ENCODE measurements around the gene ADGRG6.
"Not testable (repeated sequence)": the region's sequence is repeated elsewhere in the genome, so short reads cannot be mapped to it uniquely, and the experiment has no call there.

ADGRG6 gene

DNA sequence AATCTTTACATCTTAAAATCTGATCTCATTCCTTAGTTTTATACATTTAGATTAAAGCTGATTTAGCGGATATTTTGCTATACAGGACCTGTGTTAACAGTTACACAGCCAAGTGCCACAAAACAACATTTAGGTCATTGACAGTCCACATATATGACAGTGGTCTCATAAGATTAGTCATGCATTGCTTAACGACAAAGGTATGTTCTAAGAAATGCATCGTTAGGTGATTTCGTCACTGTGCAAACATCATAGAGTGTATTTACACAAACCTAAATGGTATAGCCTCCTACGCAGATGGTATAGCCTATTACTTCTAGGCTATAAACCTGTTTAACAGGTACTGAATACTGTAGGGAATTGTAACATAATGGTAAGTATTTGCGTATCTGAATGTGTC, 21.6 kb downstream of the ADGRG6 start:
- DNase-seq = no peak

DNA sequence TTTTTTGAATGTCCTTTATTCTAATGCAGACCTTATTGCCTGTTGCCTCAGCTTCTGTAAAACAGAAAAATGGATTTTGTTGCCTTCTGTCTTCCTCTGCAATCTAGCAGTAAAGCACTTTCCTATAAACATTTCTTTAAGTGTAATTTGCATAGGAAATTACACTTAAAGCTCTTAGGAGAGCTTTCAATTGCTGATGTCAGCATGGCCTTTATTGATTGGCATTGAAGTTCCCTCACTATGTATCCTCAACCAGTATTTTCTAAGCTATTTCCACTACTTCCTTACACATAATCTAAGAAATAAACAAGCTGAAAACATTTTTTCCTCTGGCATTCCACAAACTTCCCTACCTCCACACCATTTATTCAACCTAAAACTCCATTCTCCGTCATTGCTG, 22.3 kb downstream of the ADGRG6 start:
- no peak for DNase-seq

DNA sequence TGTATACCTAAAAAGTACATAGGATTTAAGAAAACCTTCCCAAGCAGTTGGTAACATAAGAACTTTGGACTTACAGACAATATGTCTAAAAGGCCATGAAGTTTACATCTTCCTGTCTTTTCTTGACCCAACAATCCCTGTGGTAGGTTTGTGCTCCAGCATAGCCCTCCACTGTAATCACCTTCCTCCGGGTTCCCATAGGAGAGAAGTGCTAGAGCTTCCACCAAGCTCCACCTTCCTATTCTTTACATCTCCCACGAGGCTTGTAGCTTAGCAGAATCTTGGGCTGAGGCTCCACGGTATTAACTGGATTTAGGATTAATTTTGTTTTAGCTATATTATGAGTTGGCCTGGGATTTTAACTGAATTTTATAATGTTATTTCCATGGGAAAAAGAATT, 23.3 kb downstream of the ADGRG6 start:
- no peak for DNase-seq

DNA sequence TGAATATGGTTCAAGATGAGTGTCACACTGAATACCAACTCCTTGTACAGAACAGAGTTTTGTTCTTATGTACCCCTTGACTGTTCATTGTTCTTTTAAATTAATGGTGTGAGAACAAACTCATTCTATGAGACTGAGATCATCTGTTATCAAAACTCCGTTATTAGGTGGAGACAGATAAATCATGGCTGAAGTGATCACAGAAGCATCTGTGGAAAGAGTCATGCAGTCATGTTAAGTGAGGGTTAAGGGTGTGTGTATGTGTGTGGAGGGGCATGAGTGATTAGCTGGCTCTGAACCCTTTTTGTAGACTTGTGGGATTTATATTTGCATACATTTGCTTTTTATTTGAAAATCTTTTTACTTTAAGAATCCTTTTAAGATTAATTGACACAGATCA, 24.7 kb downstream of the ADGRG6 start:
- no peak for DNase-seq

DNA sequence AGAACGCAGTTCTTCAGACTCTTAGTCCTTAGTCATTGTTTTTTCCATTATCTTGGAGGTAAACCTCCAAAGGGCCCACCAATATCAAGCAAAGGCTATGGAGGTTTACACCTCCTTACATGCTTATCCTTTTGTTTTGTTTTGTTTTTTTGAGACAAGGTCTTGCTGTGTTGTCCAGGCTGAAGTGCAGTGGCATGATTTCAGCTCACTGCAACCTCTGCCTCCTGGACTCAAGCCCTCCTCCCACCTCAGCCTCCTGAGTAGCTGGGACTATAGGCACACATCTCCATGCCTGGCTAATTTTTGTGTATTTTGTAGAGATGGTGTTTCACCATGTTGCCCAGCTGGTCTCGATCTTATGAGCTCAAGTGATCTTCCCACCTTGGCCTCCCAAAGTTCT, 26.3 kb downstream of the ADGRG6 start:
- DNase-seq = no peak

DNA sequence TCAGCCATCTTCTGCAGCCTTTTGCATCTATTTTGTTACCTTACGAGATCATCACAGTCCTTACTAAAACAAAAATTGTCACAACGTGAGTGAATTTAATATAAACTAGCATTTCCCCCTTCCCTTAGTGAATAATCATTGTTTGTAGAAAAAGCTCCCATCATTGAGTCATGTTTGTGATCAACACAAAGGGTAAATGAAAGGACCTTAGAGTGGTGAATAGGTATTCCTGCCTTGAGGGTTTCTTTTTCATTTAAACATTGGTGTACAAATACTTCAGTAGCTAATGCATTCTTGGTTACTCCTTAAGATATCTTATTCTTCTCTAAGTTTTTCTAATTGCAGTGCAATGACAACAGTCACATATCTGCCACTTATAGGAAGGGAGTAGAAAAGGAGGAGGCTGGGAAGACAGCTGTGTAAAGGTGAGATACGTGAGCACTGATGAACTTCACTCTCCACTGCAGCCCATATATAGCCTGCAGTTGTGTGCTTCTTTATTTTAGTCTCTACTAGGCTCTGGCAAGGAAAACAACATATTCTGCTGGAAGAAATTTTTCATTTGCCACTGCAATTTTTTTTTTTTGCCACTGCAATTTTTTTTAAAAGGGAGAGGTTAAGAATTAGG, 27.8 kb downstream of the ADGRG6 start:
- no peak for DNase-seq

DNA sequence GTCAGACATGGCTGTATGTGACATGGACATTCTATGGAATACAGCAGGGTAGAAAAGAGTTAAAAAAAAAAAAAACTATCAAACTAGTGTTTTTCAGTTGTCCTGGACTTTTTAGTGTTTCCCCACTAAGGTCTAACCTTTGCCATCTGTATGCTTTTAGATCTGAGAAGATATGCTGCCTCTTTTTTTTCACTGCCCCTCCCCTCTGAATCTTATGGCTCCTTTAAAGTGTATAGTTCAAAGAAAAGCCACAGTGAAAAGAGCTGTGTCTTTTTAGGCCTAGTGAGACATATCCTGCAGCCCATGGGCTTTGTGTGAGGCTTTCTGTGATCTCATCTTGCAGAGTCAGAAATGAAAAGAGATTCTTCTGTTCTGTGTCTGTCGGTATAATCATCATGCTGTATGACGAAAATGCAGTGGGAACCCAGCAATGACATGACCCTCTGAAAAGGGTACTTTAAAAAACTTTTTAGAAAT, 29.3 kb downstream of the ADGRG6 start:
- DNase-seq = no peak

DNA sequence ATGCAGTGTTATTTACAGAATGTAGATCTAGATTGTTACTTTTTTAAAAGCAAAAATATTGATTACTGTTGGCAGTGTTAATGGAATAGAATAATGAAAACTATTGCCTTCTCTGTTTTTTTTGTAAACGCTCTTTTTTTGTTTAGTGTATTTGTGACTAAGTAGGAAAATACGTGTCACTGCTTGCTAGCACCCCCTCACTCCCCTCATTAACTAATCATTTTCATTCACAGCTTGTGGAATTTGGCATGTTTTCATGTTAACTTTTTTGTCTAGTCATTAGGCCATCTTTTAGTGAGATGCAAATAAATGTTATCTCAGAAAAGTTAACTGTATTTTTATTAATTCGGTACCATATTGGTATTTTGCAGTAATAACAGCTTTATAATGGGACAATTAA, 29.8 kb downstream of the ADGRG6 start:
- DNase-seq = no peak

DNA sequence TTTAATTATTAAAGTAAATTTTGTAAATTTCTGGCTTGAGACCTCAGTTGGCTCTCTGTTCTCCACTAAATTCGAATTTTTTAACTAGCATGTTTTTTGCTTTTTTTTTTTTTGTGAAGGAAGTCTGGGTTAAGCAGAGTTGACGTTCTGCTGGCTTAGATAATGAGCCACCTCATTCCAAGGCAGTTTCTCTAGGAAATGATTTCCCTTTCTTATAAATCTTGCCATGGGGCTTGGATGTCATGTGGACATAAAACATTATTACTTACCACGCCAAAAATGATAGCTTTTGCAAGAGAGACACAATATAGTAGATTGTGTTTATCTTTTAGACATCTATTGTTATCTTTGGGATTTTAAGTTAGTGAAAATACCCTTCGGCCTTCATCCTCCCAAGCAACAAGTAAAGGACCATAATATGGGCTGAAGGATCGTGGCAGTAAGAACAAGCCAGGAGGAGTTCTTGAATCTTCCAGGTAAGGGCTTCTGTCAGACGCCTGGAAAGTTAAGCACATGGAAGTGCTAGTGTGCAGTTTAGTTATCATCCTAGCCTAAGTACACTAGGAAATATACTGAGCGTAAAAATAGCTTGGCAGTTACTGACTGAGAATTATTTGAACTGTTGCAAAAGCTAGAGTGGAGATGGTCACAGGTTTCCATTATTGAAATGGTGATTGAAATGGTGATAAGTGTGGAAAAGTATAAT, 30.7 kb downstream of the ADGRG6 start:
- DNase-seq = no peak

DNA sequence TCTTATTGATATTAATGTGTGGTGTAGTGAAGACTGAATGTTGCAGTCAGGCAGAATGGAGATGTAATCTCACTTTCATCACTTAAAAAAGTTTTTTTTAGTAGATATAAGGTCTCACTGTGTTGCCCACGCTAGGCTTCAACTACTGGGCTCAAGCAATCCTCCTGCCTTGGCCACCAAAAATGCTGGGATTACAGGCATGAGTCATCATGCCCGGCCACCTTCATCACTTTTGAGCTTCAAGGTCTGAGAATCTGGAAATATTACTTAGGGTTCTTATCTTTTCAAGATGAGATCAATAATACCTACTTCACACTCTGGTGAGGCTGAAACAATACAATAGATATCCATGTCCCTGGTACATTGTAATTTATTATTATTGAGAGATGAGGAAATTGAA, 31.6 kb downstream of the ADGRG6 start:
- DNase-seq = no peak

DNA sequence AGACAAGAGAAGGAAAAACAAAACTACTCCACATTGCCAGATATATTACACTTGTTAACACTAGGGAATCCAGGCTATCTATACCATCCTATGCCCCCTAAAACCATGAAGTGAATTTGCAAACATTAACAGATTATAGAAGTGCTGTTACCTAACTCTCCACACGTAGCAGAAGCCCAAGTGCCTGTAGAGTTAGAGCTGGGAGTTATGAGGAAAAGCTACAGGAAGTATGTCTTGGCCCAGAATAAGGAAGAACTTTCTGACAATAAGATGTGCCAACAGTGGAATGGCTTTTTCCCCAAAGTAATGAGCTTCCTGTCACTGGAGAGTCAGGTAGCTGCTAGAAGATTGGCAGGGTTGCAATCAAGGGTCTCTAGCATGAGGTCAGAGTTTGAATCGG, 32.5 kb downstream of the ADGRG6 start:
- no peak for DNase-seq

DNA sequence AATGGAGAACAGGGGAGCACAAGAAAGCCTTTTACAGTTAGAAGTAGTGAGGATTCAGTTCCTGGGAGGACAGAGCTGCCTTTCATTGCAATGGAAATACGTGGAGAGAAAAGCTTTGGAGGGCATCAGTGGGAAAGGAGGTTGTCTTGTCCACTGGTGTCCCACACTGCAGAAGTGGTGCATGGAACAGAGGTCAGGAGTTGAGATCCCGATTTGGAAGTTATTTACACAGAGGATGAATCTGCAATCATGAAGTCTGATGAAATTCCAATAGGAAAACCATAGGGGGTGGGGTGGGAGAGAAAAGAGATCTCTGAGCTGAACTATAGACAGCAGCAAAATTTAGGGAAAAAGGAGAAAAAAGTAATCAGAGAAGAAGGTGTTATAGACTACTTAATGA, 33.6 kb downstream of the ADGRG6 start:
- DNase-seq = no peak

DNA sequence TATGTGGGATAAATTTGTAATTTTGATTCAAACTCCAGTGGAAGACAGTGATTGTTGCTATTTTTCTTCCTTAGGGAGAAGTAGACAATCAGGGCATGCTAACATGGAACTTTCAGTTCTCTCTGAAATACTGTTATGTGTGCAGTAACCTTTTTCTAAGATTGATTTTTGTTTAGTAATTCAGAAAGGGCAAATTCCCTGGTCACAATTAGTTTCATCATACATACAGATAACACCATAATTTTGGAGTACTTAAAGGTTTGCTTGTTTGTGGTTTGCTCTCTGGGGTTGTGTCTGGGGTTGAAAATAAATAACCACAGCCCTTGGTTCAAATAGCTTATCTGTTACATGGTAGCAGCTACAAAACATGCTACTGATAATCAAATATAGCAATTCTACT, 34.4 kb downstream of the ADGRG6 start:
- DNase-seq = no peak

DNA sequence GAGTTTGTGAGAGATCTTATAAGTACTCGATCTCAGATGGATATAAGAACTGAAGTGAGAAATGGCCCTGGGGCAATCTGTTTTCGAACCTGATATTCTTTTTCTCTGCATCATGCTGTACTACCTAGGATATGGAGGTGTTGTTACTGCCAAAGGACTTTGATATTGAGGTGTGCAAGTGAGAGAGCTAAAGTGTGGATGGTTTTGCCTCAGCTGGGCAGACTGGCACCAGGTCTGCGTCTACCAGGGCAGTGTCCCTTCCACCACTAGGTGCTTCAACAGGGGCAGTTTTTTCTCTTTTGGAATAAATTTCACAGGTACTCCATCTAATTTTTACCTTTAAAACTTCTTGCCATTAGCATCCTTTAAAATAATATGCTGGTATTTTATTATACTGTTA, 35.0 kb downstream of the ADGRG6 start:
- DNase-seq = no peak

DNA sequence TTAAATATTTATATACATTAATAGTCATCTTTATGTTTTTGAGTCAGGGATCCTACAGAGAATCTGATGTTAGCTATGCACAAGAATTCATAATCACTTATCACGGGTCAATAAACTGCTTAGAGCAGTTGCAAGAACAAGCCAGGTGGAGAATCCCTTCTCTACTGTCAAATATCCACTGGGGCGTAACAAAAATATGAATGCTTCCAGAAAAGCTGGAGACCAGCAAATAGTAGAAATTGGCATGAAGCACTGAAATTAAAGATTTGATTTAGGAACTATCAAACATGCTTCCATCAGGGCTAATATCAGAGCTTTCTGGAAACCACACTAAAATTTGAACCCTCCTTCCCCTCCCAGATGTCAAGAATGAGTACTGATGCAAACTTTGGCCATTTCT, 37.3 kb downstream of the ADGRG6 start:
- no peak for DNase-seq

DNA sequence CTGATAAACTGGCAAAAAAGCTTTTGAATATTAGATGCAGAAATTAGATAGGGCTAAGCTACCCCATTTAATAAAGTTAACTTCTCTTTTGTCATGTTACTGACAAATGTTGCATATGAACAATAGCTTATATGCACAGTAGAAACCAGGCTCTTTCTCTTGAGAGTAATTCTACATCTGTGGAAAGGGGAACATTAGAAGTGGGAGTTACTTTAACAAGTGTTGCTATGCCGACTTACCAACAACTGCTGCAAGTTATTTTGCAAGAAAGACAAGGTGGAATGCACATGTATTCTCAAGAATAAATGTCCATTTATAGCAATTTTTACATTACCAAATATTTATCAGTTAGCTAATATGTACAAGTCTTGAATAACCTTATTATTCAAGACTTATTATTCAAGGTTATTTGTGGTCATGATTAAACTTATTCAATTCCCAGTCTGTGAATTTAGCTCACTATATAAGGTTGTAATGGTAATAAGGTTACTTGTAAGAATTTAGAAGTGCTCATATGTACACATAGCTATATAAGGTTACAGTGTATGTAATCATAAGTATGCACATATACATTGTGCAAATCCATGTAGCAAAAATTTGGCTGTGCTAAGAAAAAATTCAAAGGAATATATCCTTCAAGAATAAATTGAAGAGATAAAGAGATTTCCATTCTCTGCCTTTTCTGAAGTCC, 38.3 kb downstream of the ADGRG6 start:
- DNase-seq = no peak

DNA sequence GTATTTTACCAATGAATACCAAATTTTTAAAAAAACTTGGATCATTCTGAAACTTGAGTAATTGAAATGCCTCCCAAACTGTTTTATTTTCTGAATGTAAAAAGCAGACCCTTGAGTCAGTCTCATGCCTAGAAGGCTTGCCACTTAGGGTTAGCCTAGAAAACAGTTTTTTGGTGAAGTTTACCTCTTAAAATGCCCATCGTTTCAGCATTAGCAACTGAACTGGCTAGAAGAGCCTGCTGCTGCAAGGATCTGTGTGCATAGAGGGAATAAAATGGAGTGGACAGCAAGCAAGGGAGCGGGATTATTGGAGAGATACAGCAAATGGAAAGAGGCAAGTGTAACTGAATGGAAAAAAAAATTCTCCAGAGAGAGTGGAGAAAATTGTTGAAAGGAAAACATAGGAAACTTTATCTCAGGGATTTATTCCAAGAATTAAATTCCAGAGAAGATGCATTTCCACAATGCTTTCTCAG, 40.1 kb downstream of the ADGRG6 start:
- no peak for DNase-seq

DNA sequence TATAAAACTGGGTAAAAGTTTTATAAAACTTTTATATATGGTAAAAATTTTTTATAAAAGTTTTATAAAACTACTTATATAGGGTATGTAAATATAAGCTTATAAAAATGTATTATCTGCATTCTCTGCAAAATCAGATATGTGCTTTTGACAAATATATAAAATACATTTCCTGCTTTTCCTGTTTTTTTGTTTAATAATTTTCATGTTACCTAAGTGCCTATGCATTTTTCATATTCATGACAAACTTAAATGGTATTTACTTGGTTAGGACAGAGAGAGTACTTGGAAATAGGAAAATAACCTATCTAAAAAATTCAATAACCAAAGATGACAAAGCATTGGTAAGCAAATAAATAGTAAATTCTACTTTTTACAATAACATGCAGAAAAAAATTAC, 41.2 kb downstream of the ADGRG6 start:
- DNase-seq = no peak

DNA sequence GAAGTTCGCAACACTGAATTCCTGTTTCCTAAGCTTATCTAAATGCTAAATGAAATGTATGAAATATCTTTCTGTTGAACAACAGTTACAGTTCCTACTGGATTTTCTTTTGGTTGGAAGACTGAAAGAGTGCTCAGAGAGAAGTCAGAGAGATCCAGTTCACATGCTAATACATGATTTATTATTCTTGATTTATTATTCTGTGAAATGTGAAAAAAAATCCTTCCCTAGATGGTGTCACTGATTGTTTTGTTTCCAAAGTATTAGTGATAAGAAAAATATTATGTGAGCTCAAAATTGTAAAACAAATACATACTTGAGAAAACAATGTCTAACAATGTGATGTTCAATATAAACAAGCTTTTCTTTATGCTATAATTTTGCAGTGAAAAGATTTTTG, 42.1 kb downstream of the ADGRG6 start:
- DNase-seq = no peak

DNA sequence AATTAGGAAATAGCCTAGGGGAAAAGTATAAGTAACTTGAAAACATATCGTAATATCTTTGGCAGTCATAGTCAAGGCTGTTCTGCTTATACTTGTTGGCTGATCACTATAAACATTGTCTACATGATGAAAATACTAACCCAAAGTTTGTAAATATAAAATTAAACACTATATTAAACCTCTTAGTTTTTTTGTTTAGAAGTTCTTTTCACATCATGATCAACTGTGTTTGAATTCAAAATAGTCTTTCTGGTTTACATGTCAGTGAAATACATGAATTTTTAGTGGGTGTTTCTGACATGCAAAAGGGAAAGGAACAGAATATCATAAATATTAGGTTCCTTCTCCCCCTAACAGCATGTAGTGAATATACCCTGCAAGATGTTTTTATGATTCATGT, 43.5 kb downstream of the ADGRG6 start:
- DNase-seq = no peak

DNA sequence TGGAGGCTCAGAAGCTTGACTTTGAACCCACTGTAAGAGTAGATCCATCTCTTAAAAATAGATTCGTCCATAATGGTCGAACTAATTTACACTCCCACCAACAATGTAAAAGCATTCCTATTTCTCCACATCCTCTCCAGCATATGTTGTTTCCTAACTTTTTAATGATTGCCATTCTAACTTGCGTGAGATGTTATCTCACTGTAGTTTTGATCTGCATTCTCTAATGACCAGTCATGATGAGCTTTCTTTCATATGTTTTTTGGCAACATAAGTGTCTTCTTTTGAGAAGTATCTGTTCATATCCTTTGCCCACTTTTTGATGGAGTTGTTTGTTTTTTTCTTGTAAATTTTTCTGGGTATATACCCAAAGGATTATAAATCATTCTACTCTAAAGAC, 44.4 kb downstream of the ADGRG6 start:
- DNase-seq = not testable (repeated sequence)

DNA sequence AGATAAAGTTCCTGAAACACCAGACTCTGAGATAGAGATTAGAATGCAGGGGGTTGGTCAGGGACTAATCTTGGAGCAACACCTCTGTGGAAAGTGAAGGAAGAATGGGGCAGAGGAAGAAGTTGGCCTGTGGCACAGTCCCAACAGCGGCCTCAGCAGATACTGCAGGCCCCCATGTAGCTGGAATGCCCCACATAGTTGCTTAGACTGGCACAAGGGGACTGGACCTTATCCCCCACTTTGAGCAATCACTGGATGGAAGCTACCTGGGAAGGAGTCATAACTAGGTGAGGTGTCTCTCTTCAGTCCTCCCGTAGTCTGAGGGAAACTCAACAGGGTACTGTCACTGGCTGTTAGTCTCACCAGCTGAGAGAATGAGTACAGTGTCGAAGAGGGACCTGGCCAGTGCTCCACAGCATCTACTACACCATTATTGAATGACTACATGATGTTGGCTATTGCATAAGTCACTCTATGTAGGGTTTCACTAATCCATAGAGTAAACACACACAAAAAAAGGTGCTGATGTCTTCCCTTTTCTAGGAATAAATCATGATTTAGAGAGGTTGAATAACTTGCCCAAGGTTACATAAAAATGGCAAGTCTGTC, 47.5 kb downstream of the ADGRG6 start:
- no peak for DNase-seq

DNA sequence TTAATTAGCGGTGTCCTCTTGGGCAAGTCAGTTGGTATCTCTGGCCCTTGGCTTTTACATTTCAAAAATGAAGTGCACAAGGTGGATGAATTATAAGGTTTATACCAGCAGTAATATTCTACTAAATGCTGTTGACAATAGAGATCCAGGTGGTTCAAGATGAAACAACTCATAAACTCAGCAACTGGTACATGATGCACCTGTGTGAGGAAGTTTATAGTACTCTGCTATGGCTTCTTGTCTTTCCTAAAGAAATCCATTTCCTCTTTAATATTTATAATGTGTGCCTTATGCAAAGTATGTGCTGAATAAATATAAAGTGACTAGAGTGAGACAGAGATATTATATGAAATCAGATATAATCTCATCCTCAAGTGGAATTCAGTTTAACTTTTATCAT, 48.5 kb downstream of the ADGRG6 start:
- DNase-seq = no peak

DNA sequence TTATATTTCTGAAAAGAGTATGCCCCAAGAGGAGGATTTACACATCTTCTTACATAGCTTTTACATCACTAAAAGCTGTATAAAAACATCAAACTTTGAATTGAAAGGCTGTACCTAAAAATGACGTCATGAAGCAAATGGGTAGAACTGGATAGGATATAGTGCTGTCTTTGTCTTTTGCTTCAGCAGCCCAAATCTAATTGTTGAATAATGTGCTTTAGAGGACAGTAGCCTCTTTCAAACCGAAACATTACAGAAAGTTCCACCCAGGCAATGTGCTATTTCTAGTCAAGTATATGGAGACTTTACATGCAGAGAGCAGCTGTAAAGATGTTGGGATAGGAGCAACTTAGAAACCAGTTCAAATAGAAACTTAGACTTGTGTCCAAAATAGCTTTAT, 51.9 kb downstream of the ADGRG6 start:
- no peak for DNase-seq

Measured in activated CD4-positive, CD25-positive, alpha-beta regulatory T cell treated with anti-CD3 and anti-CD28 coated beads, Interleukin-2, amount 50 U/mL, for 72 hours (primary cell).